Mesenchymal stem cell (in vitro differentiated cells and primary cell): ENCODE data around the gene FRMD7. TPM values are rescaled to one million over a fixed set of nuclear protein-coding genes. Genes with fewer than 3 reads are reported as not detected.
A peak's percentile ranks its signal among the peaks of the same experiment; 100 is the strongest.

Source experiments
- DNase-seq: peaks from one replicate; pipeline ENCODE4 v3.0.0-alpha.2; 2013
- H2AFZ ChIP-seq: one replicate; pipeline ENCODE4 v1.6.1; 2013; ENCODE audit warnings: low read depth, mild to moderate bottlenecking, control low read depth, inconsistent platforms, low read length, moderate library complexity
- H2AK5ac ChIP-seq: 2 replicates; pipeline ENCODE4 v1.6.1; 2013; ENCODE audit warnings: low read length, moderate library complexity, mild to moderate bottlenecking, inconsistent platforms; ENCODE audit not compliant: severe bottlenecking
- H2BK120ac ChIP-seq: one replicate; pipeline ENCODE4 v1.6.1; 2013; ENCODE audit warnings: low read depth, mild to moderate bottlenecking, inconsistent platforms, low read length, moderate library complexity
- H2BK12ac ChIP-seq, 2 experiments: one replicate each; pipeline ENCODE4 v1.6.1; 2013; ENCODE audit warnings: inconsistent platforms in 2 of 2, low read length in 2 of 2, mild to moderate bottlenecking in 2 of 2, moderate library complexity in 2 of 2, control low read depth in 1 of 2
- H2BK15ac ChIP-seq: one replicate; pipeline ENCODE4 v1.6.1; 2013; ENCODE audit warnings: mild to moderate bottlenecking, low read depth, inconsistent platforms; ENCODE audit not compliant: poor library complexity, severe bottlenecking
- H2BK5ac ChIP-seq: 2 replicates; pipeline ENCODE4 v1.6.1; 2013; ENCODE audit warnings: low read depth, mild to moderate bottlenecking, low read length, control low read depth, inconsistent platforms; ENCODE audit not compliant: poor library complexity, severe bottlenecking
- H3K14ac ChIP-seq, 2 experiments: one replicate each; pipeline ENCODE4 v1.6.1; 2013; ENCODE audit warnings: inconsistent platforms in 2 of 2, low read length in 2 of 2, control low read depth in 1 of 2, mild to moderate bottlenecking in 1 of 2, moderate library complexity in 1 of 2
- H3K18ac ChIP-seq, 2 experiments: one replicate each; pipeline ENCODE4 v1.6.1; 2013; ENCODE audit warnings: inconsistent platforms in 2 of 2, low read length in 2 of 2, control low read depth in 1 of 2, low read depth in 1 of 2, mild to moderate bottlenecking in 1 of 2
- H3K23ac ChIP-seq, 2 experiments: one replicate each; pipeline ENCODE4 v1.6.1; 2013; ENCODE audit warnings: inconsistent platforms in 2 of 2, low read length in 2 of 2, mild to moderate bottlenecking in 2 of 2, moderate library complexity in 2 of 2, control low read depth in 1 of 2
- H3K27ac ChIP-seq: 2 replicates; pipeline ENCODE4 v1.5.1; 2013; ENCODE audit warnings: mild to moderate bottlenecking, moderate library complexity, low read length, control low read depth, inconsistent platforms; ENCODE audit not compliant: poor library complexity, severe bottlenecking
- H3K27me3 ChIP-seq, 2 experiments: 2 replicates each; pipeline versions ENCODE4 v1.6.1 to v1.7.0; 2013; ENCODE audit warnings: low read length in 2 of 2, mild to moderate bottlenecking in 2 of 2, moderate library complexity in 2 of 2, control low read depth in 1 of 2, inconsistent platforms in 1 of 2; ENCODE audit not compliant: control insufficient read depth in 1 of 2, insufficient read depth in 1 of 2
- H3K36me3 ChIP-seq, 2 experiments: 2 replicates each; pipeline versions ENCODE4 v1.6.1 to v1.7.0; 2013; ENCODE audit warnings: low read length in 2 of 2, control low read depth in 1 of 2, inconsistent platforms in 1 of 2, low read depth in 1 of 2, mild to moderate bottlenecking in 1 of 2; ENCODE audit not compliant: insufficient read depth in 2 of 2, control insufficient read depth in 1 of 2
- H3K4ac ChIP-seq, 2 experiments: one replicate each; pipeline ENCODE4 v1.6.1; 2013; ENCODE audit warnings: inconsistent platforms in 2 of 2, low read length in 2 of 2, mild to moderate bottlenecking in 2 of 2, moderate library complexity in 2 of 2, control low read depth in 1 of 2, low read depth in 1 of 2
- H3K4me1 ChIP-seq: 2 replicates; pipeline ENCODE4 v1.6.1; 2013; ENCODE audit warnings: low read depth, low read length, control low read depth; ENCODE audit not compliant: control insufficient read depth, insufficient read depth
- H3K4me2 ChIP-seq: 2 replicates; pipeline ENCODE4 v1.6.1; 2013; ENCODE audit warnings: low read length, mild to moderate bottlenecking, inconsistent platforms; ENCODE audit not compliant: poor library complexity, severe bottlenecking
- H3K4me3 ChIP-seq, 2 experiments: 2 replicates each; pipeline versions ENCODE4 v1.5.1 to v1.7.0; 2013; ENCODE audit warnings: low read length in 2 of 2, mild to moderate bottlenecking in 2 of 2, control low read depth in 1 of 2, low read depth in 1 of 2; ENCODE audit not compliant: insufficient read depth in 1 of 2
- H3K79me1 ChIP-seq: replicated peaks from 2 replicates; pipeline ENCODE4 v1.6.1; 2013; ENCODE audit warnings: mild to moderate bottlenecking, control low read depth, low read length, inconsistent platforms; ENCODE audit not compliant: poor library complexity, severe bottlenecking
- H3K9ac ChIP-seq: 2 replicates; pipeline ENCODE4 v1.7.0; 2013; ENCODE audit warnings: mild to moderate bottlenecking, low read length, moderate library complexity
- H3K9me3 ChIP-seq: 2 replicates; pipeline ENCODE4 v1.7.0; 2013; ENCODE audit warnings: mild to moderate bottlenecking, low read length; ENCODE audit not compliant: control insufficient read depth
- H4K8ac ChIP-seq: one replicate; pipeline ENCODE4 v1.6.1; 2013; ENCODE audit warnings: inconsistent platforms, mild to moderate bottlenecking, low read length, moderate library complexity
- H4K91ac ChIP-seq: one replicate; pipeline ENCODE4 v1.6.1; 2013; ENCODE audit warnings: mild to moderate bottlenecking, low read length, inconsistent platforms
- WGBS: methylation state at CpG from one replicate; pipeline ENCODE4 v1.1.7; 2013; ENCODE audit warnings: mixed read lengths; 5-methylcytosine and 5-hydroxymethylcytosine counted together
- polyA plus RNA-seq, 2 experiments: library from polyadenylated mRNA; stranded (reverse); fragments of 200-250 nt; gene quantifications; one replicate each; pipeline ENCODE4 v1.2.3, GENCODE V29; 2013

FRMD7 gene, protein sequence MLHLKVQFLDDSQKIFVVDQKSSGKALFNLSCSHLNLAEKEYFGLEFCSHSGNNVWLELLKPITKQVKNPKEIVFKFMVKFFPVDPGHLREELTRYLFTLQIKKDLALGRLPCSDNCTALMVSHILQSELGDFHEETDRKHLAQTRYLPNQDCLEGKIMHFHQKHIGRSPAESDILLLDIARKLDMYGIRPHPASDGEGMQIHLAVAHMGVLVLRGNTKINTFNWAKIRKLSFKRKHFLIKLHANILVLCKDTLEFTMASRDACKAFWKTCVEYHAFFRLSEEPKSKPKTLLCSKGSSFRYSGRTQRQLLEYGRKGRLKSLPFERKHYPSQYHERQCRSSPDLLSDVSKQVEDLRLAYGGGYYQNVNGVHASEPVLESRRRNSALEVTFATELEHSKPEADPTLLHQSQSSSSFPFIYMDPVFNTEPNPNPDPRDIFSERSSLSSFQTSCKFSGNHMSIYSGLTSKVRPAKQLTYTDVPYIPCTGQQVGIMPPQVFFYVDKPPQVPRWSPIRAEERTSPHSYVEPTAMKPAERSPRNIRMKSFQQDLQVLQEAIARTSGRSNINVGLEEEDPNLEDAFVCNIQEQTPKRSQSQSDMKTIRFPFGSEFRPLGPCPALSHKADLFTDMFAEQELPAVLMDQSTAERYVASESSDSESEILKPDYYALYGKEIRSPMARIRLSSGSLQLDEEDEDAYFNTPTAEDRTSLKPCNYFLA
- polyA plus RNA-seq (2013, experiment 1 of 2): not detected
- polyA plus RNA-seq (2013, experiment 2 of 2): not detected

DNA sequence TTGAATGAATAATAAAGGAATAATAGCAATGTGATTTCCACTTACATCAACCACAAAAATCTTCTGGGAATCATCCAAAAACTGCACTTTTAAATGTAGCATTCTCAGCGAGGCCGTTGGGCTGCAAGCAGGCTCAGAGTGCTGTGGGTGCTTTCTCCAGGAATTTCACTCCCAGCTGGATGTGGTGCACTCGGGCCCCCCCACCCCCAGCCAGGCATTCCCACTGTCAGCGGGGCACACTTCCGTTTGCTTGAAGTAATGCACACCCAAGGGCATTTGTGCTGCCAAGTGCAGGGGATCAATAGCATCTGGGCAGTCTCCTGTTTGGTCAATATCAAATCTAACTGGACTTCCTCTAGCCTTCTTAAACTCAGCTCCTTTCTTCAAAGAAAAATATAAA lies at the start of gene FRMD7:
FRMD7 (minus strand) TSS at position 278 of the 400 bp plus-strand sequence; CDS start at position 102, 176 bp downstream.
- Histone ChIP-seq H4K8ac (no peak within 1 kb of the TSS), H3K27me3 (peaks cover 0 to 16% of the 10 kb centered on the region in 2 experiments), H3K14ac (peak within 1 kb of the TSS in 1 of 2 experiments; percentile 32), H2BK15ac (no peak within 1 kb of the TSS), H3K27ac (no peak within 1 kb of the TSS), H2AK5ac (no peak within 1 kb of the TSS), H3K79me1 (no peaks in the 10 kb centered on the region), H2BK5ac (no peak within 1 kb of the TSS), H2BK12ac (no peak within 1 kb of the TSS), H4K91ac (no peak within 1 kb of the TSS), H3K18ac (no peak within 1 kb of the TSS), H2BK120ac (no peak within 1 kb of the TSS), H3K9me3 (no peaks in the 10 kb centered on the region), H3K4me2 (no peak within 1 kb of the TSS), H3K4ac (no peak within 1 kb of the TSS), H3K36me3 (no peaks in the 10 kb centered on the region), H3K23ac (no peak within 1 kb of the TSS), H2AFZ (no peak within 1 kb of the TSS), H3K4me3 (no peak within 1 kb of the TSS), H3K9ac (no peak within 1 kb of the TSS), H3K4me1 (peaks cover 2% of the 10 kb centered on the region)
- 42% methylated on average over 4 of the region's 5 CpGs for WGBS
- DNase-seq: no peak

DNA sequence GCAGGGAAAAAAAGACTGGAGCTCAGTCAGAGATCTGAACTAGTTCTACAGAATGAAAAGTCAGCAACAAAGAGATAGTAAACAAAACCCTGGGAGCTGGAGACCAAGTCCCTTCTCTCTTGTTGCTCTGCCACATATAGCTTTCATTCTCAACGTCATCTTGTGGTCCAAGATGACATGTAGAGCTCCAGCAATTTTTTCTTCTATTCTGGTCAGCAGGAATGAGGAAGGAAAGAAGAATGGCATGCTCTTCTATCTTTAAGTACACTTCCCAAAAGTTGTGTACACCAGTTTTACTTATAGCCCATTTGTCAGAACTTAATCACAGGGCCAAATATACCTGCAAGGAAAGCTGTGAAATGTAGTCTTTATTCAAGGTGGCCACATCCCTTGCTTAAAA lies 45.8 kb upstream of the FRMD7 start:
- no peak overlapping the region for H3K27ac ChIP-seq
- no peak overlapping the region for H4K91ac ChIP-seq
- H3K9me3 ChIP-seq: no peaks in the 10 kb centered on the region
- H2AFZ ChIP-seq: no peak overlapping the region
- H3K23ac ChIP-seq: no peak overlapping the region
- H3K4me1 ChIP-seq: no peaks in the 10 kb centered on the region
- peaks cover 0 to 14% of the 10 kb centered on the region in 2 experiments for H3K27me3 ChIP-seq
- no peaks in the 10 kb centered on the region for H3K79me1 ChIP-seq
- H2BK5ac ChIP-seq: no peak overlapping the region
- H2BK12ac ChIP-seq: no peak overlapping the region
- no peak overlapping the region for H3K18ac ChIP-seq
- no peak overlapping the region for H3K14ac ChIP-seq
- H2BK120ac ChIP-seq: no peak overlapping the region
- no peak overlapping the region for H2AK5ac ChIP-seq
- DNase-seq: no peak
- no peak overlapping the region for H3K4me3 ChIP-seq
- WGBS: no CpG with 5 or more reads among the region's 1 CpG
- H3K4me2 ChIP-seq: no peak overlapping the region
- H3K9ac ChIP-seq: no peak overlapping the region
- no peak overlapping the region for H2BK15ac ChIP-seq
- no peak overlapping the region for H4K8ac ChIP-seq
- H3K36me3 ChIP-seq: no peaks in the 10 kb centered on the region
- no peak overlapping the region for H3K4ac ChIP-seq

DNA sequence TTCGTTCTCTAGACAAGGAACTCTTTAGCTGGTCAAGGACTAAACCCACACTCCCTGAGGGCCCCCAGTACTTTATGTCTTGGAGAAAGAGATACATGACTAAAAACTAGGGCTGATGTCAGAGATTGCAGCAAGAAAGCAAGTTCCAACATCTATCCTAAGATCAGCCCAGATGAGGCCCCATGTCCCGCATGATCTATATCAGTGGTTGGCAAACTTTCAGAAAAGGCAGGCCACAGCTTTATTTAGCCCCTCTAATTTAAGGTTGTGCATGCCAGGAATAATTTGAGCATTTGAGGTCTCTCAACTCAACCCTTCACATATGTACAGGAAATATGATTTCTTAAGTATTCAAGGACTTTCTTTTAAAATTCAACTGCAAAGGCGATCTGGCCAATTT lies 44.1 kb upstream of the FRMD7 start:
- Histone ChIP-seq H2BK120ac (no peak overlapping the region), H3K4me3 (no peak overlapping the region), H3K9me3 (no peaks in the 10 kb centered on the region), H2BK12ac (no peak overlapping the region), H2AK5ac (no peak overlapping the region), H3K36me3 (no peaks in the 10 kb centered on the region), H3K9ac (no peak overlapping the region), H2AFZ (no peak overlapping the region), H2BK5ac (no peak overlapping the region), H3K4ac (no peak overlapping the region), H4K91ac (no peak overlapping the region), H3K4me2 (no peak overlapping the region), H3K23ac (no peak overlapping the region), H3K27ac (no peak overlapping the region), H3K79me1 (no peaks in the 10 kb centered on the region), H3K4me1 (no peaks in the 10 kb centered on the region), H2BK15ac (no peak overlapping the region), H3K18ac (no peak overlapping the region), H3K27me3 (peaks cover 0 to 14% of the 10 kb centered on the region in 2 experiments), H4K8ac (no peak overlapping the region), H3K14ac (no peak overlapping the region)
- 100% methylated on average over 1 of the region's 3 CpGs for WGBS
- DNase-seq: no peak

DNA sequence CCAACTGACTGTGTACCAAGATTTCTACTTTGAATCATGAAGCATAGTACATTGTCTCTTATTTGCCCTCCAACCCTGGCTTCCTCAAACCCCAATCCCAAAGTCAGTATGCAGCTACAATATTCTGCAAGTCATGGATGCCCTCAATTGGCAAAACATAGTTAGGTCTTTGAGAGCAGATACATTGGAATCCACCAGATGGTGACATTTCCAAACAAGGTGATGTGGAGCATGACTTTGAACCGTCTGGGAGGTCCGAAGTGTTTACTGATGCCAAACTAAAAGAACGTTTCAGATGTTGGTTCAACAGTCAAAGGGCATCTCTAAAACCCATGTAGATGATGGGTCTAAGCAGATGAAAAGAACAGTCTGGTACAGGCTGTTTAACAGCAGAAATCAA lies 43.7 kb upstream of the FRMD7 start:
- H4K91ac ChIP-seq: no peak overlapping the region
- no peak overlapping the region for H2AK5ac ChIP-seq
- H3K79me1 ChIP-seq: no peaks in the 10 kb centered on the region
- no peak for DNase-seq
- no peak overlapping the region for H3K18ac ChIP-seq
- no peak overlapping the region for H2BK120ac ChIP-seq
- no peak overlapping the region for H4K8ac ChIP-seq
- no peak overlapping the region for H3K4me2 ChIP-seq
- H3K4me3 ChIP-seq: no peak overlapping the region
- H3K27me3 ChIP-seq: peaks cover 0 to 14% of the 10 kb centered on the region in 2 experiments
- no peak overlapping the region for H2BK15ac ChIP-seq
- H2AFZ ChIP-seq: no peak overlapping the region
- H3K36me3 ChIP-seq: no peaks in the 10 kb centered on the region
- no peaks in the 10 kb centered on the region for H3K4me1 ChIP-seq
- no peak overlapping the region for H3K9ac ChIP-seq
- H2BK12ac ChIP-seq: no peak overlapping the region
- no peak overlapping the region for H3K4ac ChIP-seq
- WGBS: 81% methylated on average over 3 of the region's 3 CpGs
- H2BK5ac ChIP-seq: no peak overlapping the region
- H3K23ac ChIP-seq: no peak overlapping the region
- H3K9me3 ChIP-seq: no peaks in the 10 kb centered on the region
- no peak overlapping the region for H3K14ac ChIP-seq
- H3K27ac ChIP-seq: no peak overlapping the region
